ENCODE results near the gene NXPH4.

GRCh38 chr12:57176846-57177245, 39.7 kb upstream of the NXPH4 start:
- TF ChIP-seq CTCF (IDR thresholded peaks at IDR 0.05) (no peak), POLR2A (IDR thresholded peaks at IDR 0.05) (no peak)

Measured in right lobe of liver (tissue), 4 donors.